GM19438 (cell line): ENCODE data around the gene CALR3.
A peak's percentile ranks its signal among the peaks of the same experiment; 100 is the strongest.
"Not testable (repeated sequence)": the region's sequence is repeated elsewhere in the genome, so short reads cannot be mapped to it uniquely, and the experiment has no call there.

ENCODE experiments used
- ATAC-seq: cut with Tn5 transposase; IDR thresholded peaks from one replicate; pipeline ENCODE4 v1.9.1; 2021; ENCODE audit warnings: low read depth; ENCODE audit not compliant: unreplicated experiment

CALR3 gene

GRCh38 chr19:16497837-16498236 lies 1.9 kb upstream of the CALR3 start:
- no peak for ATAC-seq

GRCh38 chr19:16497042-16497441 lies 1.1 kb upstream of the CALR3 start:
- no peak for ATAC-seq

GRCh38 chr19:16496613-16496983 lies 631 bp upstream of the CALR3 start:
- ATAC-seq, result no peak

GRCh38 chr19:16486476-16486875 lies 9.5 kb downstream of the CALR3 start:
- ATAC-seq, result not testable (repeated sequence)

- no peak for ATAC-seq
These were observed 13.2 kb downstream of the CALR3 start for GRCh38 chr19:16482745-16483144.

- ATAC-seq, result no peak
These were observed 18.7 kb downstream of the CALR3 start for GRCh38 chr19:16477311-16477710.

GRCh38 chr19:16476401-16476800 lies 19.6 kb downstream of the CALR3 start:
- no peak for ATAC-seq

GRCh38 chr19:16473875-16474392 lies 22.0 kb downstream of the CALR3 start:
- no peak for ATAC-seq

- ATAC-seq, result no peak
These were observed 23.0 kb downstream of the CALR3 start for GRCh38 chr19:16472992-16473391.

GRCh38 chr19:16472559-16472899 lies 23.4 kb downstream of the CALR3 start:
- not testable (repeated sequence) for ATAC-seq

GRCh38 chr19:16470911-16471811 lies 24.8 kb downstream of the CALR3 start:
- ATAC-seq, result peak; percentile 10

- no peak for ATAC-seq
These were observed 25.4 kb downstream of the CALR3 start for GRCh38 chr19:16470541-16470910.

GRCh38 chr19:16467581-16467980 lies 28.4 kb downstream of the CALR3 start:
- no peak for ATAC-seq

- not testable (repeated sequence) for ATAC-seq
These were observed 29.1 kb downstream of the CALR3 start for GRCh38 chr19:16466802-16467427.

- ATAC-seq, result no peak
These were observed 30.7 kb downstream of the CALR3 start for GRCh38 chr19:16465239-16465638.

- ATAC-seq, result no peak
These were observed 31.9 kb downstream of the CALR3 start for GRCh38 chr19:16463991-16464575.

- ATAC-seq, result no peak
These were observed 32.5 kb downstream of the CALR3 start for GRCh38 chr19:16463341-16463990.

GRCh38 chr19:16462757-16463250 lies 33.2 kb downstream of the CALR3 start:
- ATAC-seq, result no peak

- no peak for ATAC-seq
These were observed 34.3 kb downstream of the CALR3 start for GRCh38 chr19:16461630-16462051.

GRCh38 chr19:16460454-16460853 lies 35.5 kb downstream of the CALR3 start:
- ATAC-seq, result no peak

GRCh38 chr19:16459680-16460079 lies 36.3 kb downstream of the CALR3 start:
- ATAC-seq, result no peak
